ENCODE measurements around the gene SHC4. TPM values are rescaled to one million over a fixed set of nuclear protein-coding genes. Genes with fewer than 3 reads are reported as not detected.

The SHC4 gene
- polyA plus RNA-seq, 1 donor (not counting 4 experiments of a cell fraction or from before 2014, with no cell fraction given), result 0.94 TPM

GRCh38 chr15:48828471-48828870 is 135.2 kb downstream of the SHC4 start:
- no peak for TF ChIP-seq EZH2 (IDR thresholded peaks at IDR 0.05; ENCODE audit: low read length)
- TF ChIP-seq CTCF (optimal IDR thresholded peaks at IDR 0.05 in 1 of 3, IDR thresholded peaks at IDR 0.05 in 1 of 3, conservative IDR thresholded peaks at IDR 0.05 in 1 of 3; ENCODE audit: extremely low read depth in 1 of 3, insufficient read depth in 2 of 3, low read length in 3 of 3), result no peak
- H3K27me3 ChIP-seq (ENCODE audit: control insufficient read depth, extremely low read depth, insufficient read depth, low read length), result no peaks in the 10 kb centered on the region
- H3K36me3 ChIP-seq (ENCODE audit: control insufficient read depth in 2 of 2, extremely low read depth in 1 of 2, insufficient read depth in 2 of 2, low read length in 2 of 2), result no peaks in the 10 kb centered on the region
- H3K4me1 ChIP-seq (ENCODE audit: control insufficient read depth, extremely low read depth, insufficient read depth, low read length), result peaks cover 4% of the 10 kb centered on the region
- no peak for FAIRE-seq
- no peak overlapping the region for H3K27ac ChIP-seq (ENCODE audit: control insufficient read depth, insufficient read depth, low read length)
- no peak overlapping the region for H2AFZ ChIP-seq (ENCODE audit: control insufficient read depth, low read length)
- no peak overlapping the region for H3K4me3 ChIP-seq (ENCODE audit: control insufficient read depth in 2 of 3, extremely low read depth in 1 of 3, insufficient read depth in 2 of 3, low read depth in 1 of 3, low read length in 3 of 3)
- H3K79me2 ChIP-seq (ENCODE audit: control insufficient read depth, insufficient read depth, low read length), result no peaks in the 10 kb centered on the region
- no peak overlapping the region for H3K9ac ChIP-seq (ENCODE audit: control insufficient read depth, extremely low read depth, insufficient read depth, low read length)
- H4K20me1 ChIP-seq (ENCODE audit: control insufficient read depth, extremely low read depth, insufficient read depth, low read length), result no peaks in the 10 kb centered on the region
- dilution Hi-C loops (cut with MboI; ENCODE audit: extremely low pct_ligation_motif_present, low sequenced_read_pairs), result no loop called here
- H3K4me2 ChIP-seq (ENCODE audit: control insufficient read depth, extremely low read depth, insufficient read depth, low read depth, low read length), result no peak overlapping the region
- no peak for DNase-seq (ENCODE audit: low read depth, low spot score)
- no peaks in the 10 kb centered on the region for H3K9me3 ChIP-seq (ENCODE audit: control insufficient read depth, low read depth, low read length)
- no peaks in the 10 kb centered on the region for H3K9me1 ChIP-seq (ENCODE audit: control insufficient read depth, extremely low read depth, insufficient read depth, low read length)

- no peaks in the 10 kb centered on the region for H3K27me3 ChIP-seq (ENCODE audit: control insufficient read depth, extremely low read depth, insufficient read depth, low read length)
- no peak for DNase-seq (ENCODE audit: low read depth, low spot score)
Observed at GRCh38 chr15:48825075-48825474, 138.6 kb downstream of the SHC4 start.

More at GRCh38 chr15:48825075-48825474, 138.6 kb downstream of the SHC4 start:
- dilution Hi-C loops (cut with MboI; ENCODE audit: extremely low pct_ligation_motif_present, low sequenced_read_pairs), result no loop called here
- FAIRE-seq, result no peak
- Histone ChIP-seq H3K4me1 (ENCODE audit: control insufficient read depth, extremely low read depth, insufficient read depth, low read length) (peaks cover 4% of the 10 kb centered on the region), H3K4me2 (ENCODE audit: control insufficient read depth, extremely low read depth, insufficient read depth, low read depth, low read length) (no peak overlapping the region), H3K9me1 (ENCODE audit: control insufficient read depth, extremely low read depth, insufficient read depth, low read length) (no peaks in the 10 kb centered on the region), H3K79me2 (ENCODE audit: control insufficient read depth, insufficient read depth, low read length) (no peaks in the 10 kb centered on the region), H4K20me1 (ENCODE audit: control insufficient read depth, extremely low read depth, insufficient read depth, low read length) (no peaks in the 10 kb centered on the region), H3K9ac (ENCODE audit: control insufficient read depth, extremely low read depth, insufficient read depth, low read length) (no peak overlapping the region), H3K9me3 (ENCODE audit: control insufficient read depth, low read depth, low read length) (no peaks in the 10 kb centered on the region), H3K36me3 (ENCODE audit: control insufficient read depth in 2 of 2, extremely low read depth in 1 of 2, insufficient read depth in 2 of 2, low read length in 2 of 2) (no peaks in the 10 kb centered on the region), H2AFZ (ENCODE audit: control insufficient read depth, low read length) (no peak overlapping the region), H3K27ac (ENCODE audit: control insufficient read depth, insufficient read depth, low read length) (no peak overlapping the region), H3K4me3 (ENCODE audit: control insufficient read depth in 2 of 3, extremely low read depth in 1 of 3, insufficient read depth in 2 of 3, low read depth in 1 of 3, low read length in 3 of 3) (no peak overlapping the region)
- TF ChIP-seq CTCF (optimal IDR thresholded peaks at IDR 0.05 in 1 of 3, IDR thresholded peaks at IDR 0.05 in 1 of 3, conservative IDR thresholded peaks at IDR 0.05 in 1 of 3; ENCODE audit: extremely low read depth in 1 of 3, insufficient read depth in 2 of 3, low read length in 3 of 3) (no peak), EZH2 (IDR thresholded peaks at IDR 0.05; ENCODE audit: low read length) (no peak)
